K562 (cell line): ENCODE data around the gene ANKRD44. TPM values are rescaled to one million over a fixed set of nuclear protein-coding genes. Genes with fewer than 3 reads are reported as not detected.

Experiments used
- ATAC-seq: fragments of 200-7000 bp; cut with Tn5 transposase; 3 replicates; pipeline ENCODE4 v1.9.1; 2020; ENCODE audit warnings: moderate library complexity
- BruUV-seq: library from RNA; stranded (reverse); fragments of 400-500 nt; replicated peaks from 2 replicates; lab custom pipeline; 2021; lab: Mats Ljungman, UMichigan
- CTCF ChIA-PET: fragments of 300-600 bp; formaldehyde crosslinking; extraction: SDS; loops from one replicate; lab custom pipeline; 2021; ENCODE audit warnings: low intra/inter-chr PET ratio; lab: Yijun Ruan, JAX
- POLR2A ChIA-PET: fragments of 300-600, 350-650 bp; sonication (Branson Sonifier 250); formaldehyde crosslinking; extraction: SDS; loops from one replicate; lab custom pipeline; 2021; ENCODE audit warnings: antibody characterized with exemption, inconsistent platforms; lab: Yijun Ruan, JAX
- DNase-seq, 4 experiments: peaks; one replicate each; pipeline versions ENCODE4 v3.0.0 to v3.0.0-alpha.2; 2011 to 2018; ENCODE audit warnings: low spot score in 3 of 4, mixed read lengths in 3 of 4; ENCODE audit errors: extremely low read depth in 1 of 4
- FAIRE-seq: peaks from 2 replicates; lab custom pipeline; 2011; peaks lifted over from hg19 to GRCh38; lab: Jason Lieb, UNC
- H2AFZ ChIP-seq: 2 replicates; pipeline ENCODE4 v1.6.0; 2011; ENCODE audit warnings: low read depth, low read length, control low read depth, inconsistent platforms
- H3K27ac ChIP-seq: fragments of 200-600 bp; 3 replicates; pipeline ENCODE4 v1.8.0; 2011; ENCODE audit warnings: low read depth, mild to moderate bottlenecking, control low read depth, inconsistent platforms, low read length, moderate library complexity, mixed read lengths; ENCODE audit errors: extremely low read depth
- H3K27me3 ChIP-seq, 2 experiments: fragments of 300-600 bp in 1 of 2; 2 replicates in 1 of 2; 3 replicates in 1 of 2; pipeline versions ENCODE4 v1.6.0 to v1.8.0; 2011; ENCODE audit warnings: inconsistent platforms in 2 of 2, low read length in 2 of 2, mild to moderate bottlenecking in 1 of 2, mixed read lengths in 1 of 2, moderate library complexity in 1 of 2; ENCODE audit not compliant: control insufficient read depth in 2 of 2, insufficient read depth in 2 of 2
- H3K36me3 ChIP-seq: fragments of 300-600 bp; 3 replicates; pipeline ENCODE4 v1.8.0; 2011; ENCODE audit warnings: mild to moderate bottlenecking, low read length, inconsistent platforms; ENCODE audit not compliant: control insufficient read depth, insufficient read depth
- H3K4me1 ChIP-seq, 2 experiments: fragments of 200-600 bp in 1 of 2; replicated peaks in 1 of 2; 2 replicates in 1 of 2; 3 replicates in 1 of 2; pipeline versions ENCODE4 v1.5.1 to v1.8.0; 2011; ENCODE audit warnings: inconsistent platforms in 2 of 2, low read length in 2 of 2, mild to moderate bottlenecking in 1 of 2, mixed read lengths in 1 of 2, moderate library complexity in 1 of 2; ENCODE audit not compliant: control insufficient read depth in 2 of 2, insufficient read depth in 2 of 2
- H3K4me2 ChIP-seq: 2 replicates; pipeline ENCODE4 v1.6.1; 2011; ENCODE audit warnings: low read length, control low read depth, inconsistent platforms, mixed read lengths; ENCODE audit not compliant: insufficient read depth
- H3K4me3 ChIP-seq: fragments of 200-600 bp; sonication (generic), shearing (Covaris generic); 2 replicates; pipeline ENCODE4 v1.5.1; 2016; ENCODE audit warnings: control low read depth, inconsistent platforms
- H3K79me2 ChIP-seq: fragments of 200-600 bp; 3 replicates; pipeline ENCODE4 v1.8.0; 2011; ENCODE audit warnings: low read length, inconsistent platforms; ENCODE audit not compliant: control insufficient read depth, insufficient read depth
- H3K9ac ChIP-seq, 2 experiments: 2 replicates each; pipeline versions ENCODE4 v1.6.0 to v1.6.1; 2011; ENCODE audit warnings: low read depth in 2 of 2, low read length in 2 of 2, control low read depth in 1 of 2, inconsistent platforms in 1 of 2, mild to moderate bottlenecking in 1 of 2, mixed read lengths in 1 of 2; ENCODE audit not compliant: insufficient read depth in 1 of 2
- H3K9me1 ChIP-seq: one replicate; pipeline ENCODE4 v1.6.0; 2011; ENCODE audit warnings: inconsistent platforms, mild to moderate bottlenecking, low read length, moderate library complexity; ENCODE audit not compliant: control insufficient read depth, insufficient read depth
- H3K9me3 ChIP-seq: replicated peaks from 2 replicates; pipeline ENCODE4 v1.5.1; 2011; ENCODE audit warnings: low read depth, low read length, inconsistent platforms; ENCODE audit not compliant: control insufficient read depth, insufficient read depth
- H4K20me1 ChIP-seq: replicated peaks from 2 replicates; pipeline ENCODE4 v1.6.1; 2011; ENCODE audit warnings: low read length, inconsistent platforms, mixed read lengths; ENCODE audit not compliant: control insufficient read depth, insufficient read depth
- C11orf30 ChIP-seq: fragments of 450-650 bp; IDR thresholded peaks from 2 replicates; pipeline ENCODE4 v1.6.1; 2016; ENCODE audit warnings: low read depth, mild to moderate bottlenecking
- CBX2 ChIP-seq: fragments of 200-600 bp; sonication (generic); IDR thresholded peaks from one replicate; pipeline ENCODE4 v1.6.1; 2012; ENCODE audit warnings: mild to moderate bottlenecking, low read length, inconsistent platforms; ENCODE audit not compliant: insufficient read depth, poor library complexity, severe bottlenecking
- CREBBP ChIP-seq: IDR thresholded peaks from one replicate; pipeline ENCODE4 v1.6.1; 2012; ENCODE audit warnings: low read depth, mild to moderate bottlenecking, control low read depth, inconsistent platforms, low read length
- HOMEZ ChIP-seq: fragments of 250-450 bp; sonication (Bioruptor Pico); IDR thresholded peaks from 2 replicates; pipeline ENCODE4 v1.4.0; 2020; ENCODE audit warnings: mild to moderate bottlenecking, moderate library complexity
- KAT8 ChIP-seq: fragments of 450-650 bp; IDR thresholded peaks from 2 replicates; pipeline ENCODE4 v1.6.1; 2016; ENCODE audit warnings: low read depth, mild to moderate bottlenecking
- MAFK ChIP-seq: IDR thresholded peaks from 2 replicates; pipeline ENCODE4 v1.6.1; 2011; ENCODE audit warnings: low read length, improper control_type of control experiment
- MIER1 ChIP-seq: fragments of 450-650 bp; IDR thresholded peaks from 2 replicates; pipeline ENCODE4 v1.6.1; 2016; ENCODE audit warnings: antibody characterized with exemption, mild to moderate bottlenecking, low read depth
- NEUROD1 ChIP-seq: fragments of 150-350 bp; IDR thresholded peaks from 2 replicates; pipeline ENCODE4 v1.6.1; 2014; ENCODE audit warnings: borderline replicate concordance, low read length, low read depth; ENCODE audit not compliant: partially characterized antibody
- NFRKB ChIP-seq: fragments of 450-650 bp; IDR thresholded peaks from 2 replicates; pipeline ENCODE4 v1.6.1; 2016; ENCODE audit warnings: low read depth
- NUFIP1 ChIP-seq: fragments of 450-650 bp; IDR thresholded peaks from 2 replicates; pipeline ENCODE4 v1.6.1; 2018; ENCODE audit not compliant: partially characterized antibody
- PHB2 ChIP-seq: fragments of 450-650 bp; IDR thresholded peaks from 2 replicates; pipeline ENCODE4 v1.6.1; 2017; ENCODE audit warnings: low read depth
- SIRT6 ChIP-seq: IDR thresholded peaks from one replicate; pipeline ENCODE4 v1.6.1; 2012; ENCODE audit warnings: low read depth, mild to moderate bottlenecking, control low read depth, inconsistent platforms, low read length, moderate library complexity
- TAF7 ChIP-seq: fragments of 450-650 bp; IDR thresholded peaks from 2 replicates; pipeline ENCODE4 v1.6.1; 2016; ENCODE audit warnings: missing genetic modification characterization, missing compliant biosample characterization
- TAL1 ChIP-seq: fragments of 450-650 bp; IDR thresholded peaks from 2 replicates; pipeline ENCODE4 v1.6.1; 2016; ENCODE audit warnings: mild to moderate bottlenecking
- ZFP36 ChIP-seq: fragments of 150-350 bp; IDR thresholded peaks from 2 replicates; pipeline ENCODE4 v1.6.1; 2018; ENCODE audit warnings: low read length, low read depth; ENCODE audit not compliant: partially characterized antibody
- ZNF212 ChIP-seq: fragments of 450-650 bp; formaldehyde crosslinking; IDR thresholded peaks from 2 replicates; pipeline ENCODE4 v1.4.0; 2020; ENCODE audit warnings: mild to moderate bottlenecking
- ZNF316 ChIP-seq: fragments of 450-650 bp; IDR thresholded peaks from 2 replicates; pipeline ENCODE4 v1.6.1; 2016
- ZNF740 ChIP-seq, 3 experiments: fragments of 200-800 bp in 1 of 3; sonication (Bioruptor generic) in 1 of 3; sonication (generic) in 1 of 3; formaldehyde crosslinking in 1 of 3; IDR thresholded peaks; 2 replicates each; pipeline versions ENCODE4 v1.6.1 to v1.8.0; 2016 to 2022; ENCODE audit warnings: mild to moderate bottlenecking in 2 of 3, missing compliant biosample characterization in 2 of 3, missing genetic modification characterization in 2 of 3, missing genetic modification reagents in 1 of 3
- WGBS: fragments of 100-300 bp; shearing (Covaris generic); methylation state at CpG from one replicate; pipeline ENCODE4 v1.1.6; 2016; ENCODE audit warnings: low coverage, mixed read lengths; ENCODE audit not compliant: insufficient coverage; ENCODE audit errors: missing lambda C conversion rate; 5-methylcytosine and 5-hydroxymethylcytosine counted together
- in situ Hi-C: fragments of 300-500 bp; cut with MboI; formaldehyde crosslinking; loops from 4 replicates; pipeline ENCODE4 v1.15.0; 2018; ENCODE audit warnings: inconsistent platforms, mixed read lengths
- intact Hi-C: fragments of 100-400 bp; cut with micrococcal nuclease; formaldehyde crosslinking; loops from 2 replicates; pipeline ENCODE4 v1.14.2; 2022
- polyA plus RNA-seq, 8 experiments: library from polyadenylated mRNA; depleted of rRNA in 4 of 8; stranded (reverse) in 5 of 8; unstranded in 3 of 8; fragments of >200 nt; fragmentation: Nextera tagmentation in 2 of 8; fragmentation: Illumina TruSeq in 1 of 8; extraction: Ambion mirVana in 2 of 8; extraction: Trizol in 1 of 8; gene quantifications; 2 replicates each; pipeline versions ENCODE4 v1.2.1 to v1.2.3, GENCODE V29; 2011 to 2014; ENCODE audit warnings: inconsistent platforms in 1 of 8, missing spikeins in 1 of 8
- total RNA-seq, 7 experiments: library from RNA; depleted of rRNA in 6 of 7; stranded (reverse); fragments of >200 nt in 6 of 7; fragmentation: Illumina TruSeq in 2 of 7; extraction: Trizol in 2 of 7; gene quantifications; 2 replicates each; pipeline versions ENCODE4 v1.2.1 to v1.2.3, GENCODE V29; 2011 to 2021; ENCODE audit warnings: low replicate concordance in 1 of 7
- TF ChIP-seq, protein P1 (sequence below): fragments of 450-650 bp; IDR thresholded peaks from 2 replicates; pipeline ENCODE4 v1.6.1; 2016; ENCODE audit warnings: missing biosample characterization, missing genetic modification characterization

The ANKRD44 gene
- total and polyA plus RNA-seq, 9 of the 15 experiments (the other 6 are each of a cell fraction or from before 2014, with no cell fraction given): 0.03 to 0.64 (median 0.07) TPM; not detected in 3

- no peak overlapping the region for H3K4me3 ChIP-seq
- H3K79me2 ChIP-seq: no peaks in the 10 kb centered on the region
- no peaks in the 10 kb centered on the region for H4K20me1 ChIP-seq
- DNase-seq: no peak
- no peak overlapping the region for H3K9ac ChIP-seq
- FAIRE-seq: no peak
- no peaks in the 10 kb centered on the region; a peak in 1 of 5 replicates for H3K4me1 ChIP-seq
- ChIA-PET CTCF (no interaction called here), POLR2A (interaction anchor here (1.2 kb wide), 1 partner anchor 11 kb away, joined by 3 read pairs; no protein-coding TSS in a partner anchor)
- no peak for ATAC-seq
- H3K36me3 ChIP-seq: no peaks in the 10 kb centered on the region
- in situ Hi-C loops: no loop called here
- H3K4me2 ChIP-seq: no peak overlapping the region
- intact Hi-C loops: no loop called here
- H3K9me3 ChIP-seq: no peaks in the 10 kb centered on the region
- WGBS: 0% methylated on average over 3 of the region's 4 CpGs
- no peak overlapping the region for H2AFZ ChIP-seq
- no peaks in the 10 kb centered on the region; a peak in 1 of 5 replicates for H3K27me3 ChIP-seq
- TF ChIP-seq TAF7 (tag) (no peak), TAL1 (no peak), PHB2 (no peak), NUFIP1 (no peak), ZNF212 (CRISPR knock-in tag) (no peak), HOMEZ (CRISPR knock-in tag) (no peak), NFRKB (no peak), MAFK (no peak), KAT8 (no peak), CREBBP (no peak), C11orf30 (no peak), ZNF316 (no peak), SIRT6 (no peak), NEUROD1 (no peak), MIER1 (no peak), ZNF740 (CRISPR knock-in tag; IDR thresholded peaks at IDR 0.05) (no peak), ZNF740 (tag; IDR thresholded peaks at IDR 0.05) (no peak), ZFP36 (no peak), CBX2 (no peak)
- TF ChIP-seq, protein P1, sequence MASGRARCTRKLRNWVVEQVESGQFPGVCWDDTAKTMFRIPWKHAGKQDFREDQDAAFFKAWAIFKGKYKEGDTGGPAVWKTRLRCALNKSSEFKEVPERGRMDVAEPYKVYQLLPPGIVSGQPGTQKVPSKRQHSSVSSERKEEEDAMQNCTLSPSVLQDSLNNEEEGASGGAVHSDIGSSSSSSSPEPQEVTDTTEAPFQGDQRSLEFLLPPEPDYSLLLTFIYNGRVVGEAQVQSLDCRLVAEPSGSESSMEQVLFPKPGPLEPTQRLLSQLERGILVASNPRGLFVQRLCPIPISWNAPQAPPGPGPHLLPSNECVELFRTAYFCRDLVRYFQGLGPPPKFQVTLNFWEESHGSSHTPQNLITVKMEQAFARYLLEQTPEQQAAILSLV (tag): no peak
- no TSS peak for BruUV-seq
- H3K9me1 ChIP-seq: no peaks in the 10 kb centered on the region
- H3K27ac ChIP-seq: no peak overlapping the region
Observed at GRCh38 chr2:197229509-197230443, 80.8 kb downstream of the ANKRD44 start.
